ENCODE results near the gene OR4S2. TPM values are rescaled to one million over a fixed set of nuclear protein-coding genes. Genes with fewer than 3 reads are reported as not detected.

Gene OR4S2
- not detected in 2 replicates for total RNA-seq (2014; rRNA removed; shearing (Covaris generic))

GRCh38 chr11:55648027-55648426, at the start of gene OR4S2:
TSS of gene OR4S2 (plus strand) at chr11:55648327. CDS start at chr11:55650904, 2,577 bp downstream.
- DNase-seq (ENCODE audit: low spot score), result no peak

- no peak for DNase-seq (ENCODE audit: low spot score)
Observed at GRCh38 chr11:55607545-55607944, 40.6 kb upstream of the OR4S2 start, which contains the start of gene OR4C11. TSS of gene OR4C11 (minus strand) at chr11:55607645. CDS start at chr11:55604373, 3,272 bp downstream.

- DNase-seq (ENCODE audit: low spot score), result no peak
Observed at GRCh38 chr11:55624531-55624930, 23.6 kb upstream of the OR4S2 start.

- no peak for DNase-seq (ENCODE audit: low spot score)
Observed at GRCh38 chr11:55634813-55635212, 13.3 kb upstream of the OR4S2 start, which contains the start of gene OR4P4. TSS of gene OR4P4 (plus strand) at chr11:55635113.

GRCh38 chr11:55652560-55652959, 4.4 kb downstream of the OR4S2 start:
- DNase-seq (ENCODE audit: low spot score), result no peak

GRCh38 chr11:55655096-55655495, 7.0 kb downstream of the OR4S2 start:
- DNase-seq (ENCODE audit: low spot score), result no peak

- DNase-seq (ENCODE audit: low spot score), result no peak
Observed at GRCh38 chr11:55658031-55658573, 10.0 kb downstream of the OR4S2 start.

GRCh38 chr11:55658608-55659007, 10.5 kb downstream of the OR4S2 start:
- DNase-seq (ENCODE audit: low spot score), result no peak

GRCh38 chr11:55661901-55662300, 13.8 kb downstream of the OR4S2 start, which contains the start of gene OR4C6:
TSS of gene OR4C6 (plus strand) at chr11:55662201. CDS start at chr11:55665167, 2,966 bp downstream.
- no peak for DNase-seq (ENCODE audit: low spot score)

- no peak for DNase-seq (ENCODE audit: low spot score)
Observed at GRCh38 chr11:55669376-55669775, 21.2 kb downstream of the OR4S2 start.

- no peak for DNase-seq (ENCODE audit: low spot score)
Observed at GRCh38 chr11:55673860-55674259, 25.7 kb downstream of the OR4S2 start.

GRCh38 chr11:55697817-55698216, 49.7 kb downstream of the OR4S2 start:
- DNase-seq (ENCODE audit: low spot score), result no peak

GRCh38 chr11:55701429-55701828, 53.3 kb downstream of the OR4S2 start:
- no peak for DNase-seq (ENCODE audit: low spot score)

Other genes starting within 250 kb of the OR4S2 start
- not detected in 2 replicates for gene OR4C15, start 93.9 kb upstream of the OR4S2 start, total RNA-seq (2014; rRNA removed; shearing (Covaris generic))
- gene OR4C16, start 76.2 kb upstream of the OR4S2 start, total RNA-seq (2014; rRNA removed; shearing (Covaris generic)), result not detected in 2 replicates
- gene OR4C11, start 40.7 kb upstream of the OR4S2 start, total RNA-seq (2014; rRNA removed; shearing (Covaris generic)), result not detected in 2 replicates
- gene OR4P4, start 13.2 kb upstream of the OR4S2 start, total RNA-seq (2014; rRNA removed; shearing (Covaris generic)), result not detected in 2 replicates
- not detected in 2 replicates for gene OR4C6, start 13.9 kb downstream of the OR4S2 start, total RNA-seq (2014; rRNA removed; shearing (Covaris generic))
- gene OR5D13, start 125.1 kb downstream of the OR4S2 start, total RNA-seq (2014; rRNA removed; shearing (Covaris generic)), result not detected in 2 replicates
- not detected in 2 replicates for gene OR5D14, start 147.2 kb downstream of the OR4S2 start, total RNA-seq (2014; rRNA removed; shearing (Covaris generic))
- gene OR5L1, start 163.0 kb downstream of the OR4S2 start, total RNA-seq (2014; rRNA removed; shearing (Covaris generic)), result not detected in 2 replicates
- not detected in 2 replicates for gene OR5D18, start 171.3 kb downstream of the OR4S2 start, total RNA-seq (2014; rRNA removed; shearing (Covaris generic))
- gene OR5L2, start 178.9 kb downstream of the OR4S2 start, total RNA-seq (2014; rRNA removed; shearing (Covaris generic)), result not detected in 2 replicates
- gene OR5D16, start 190.4 kb downstream of the OR4S2 start, total RNA-seq (2014; rRNA removed; shearing (Covaris generic)), result not detected in 2 replicates
- not detected in 2 replicates for gene TRIM51, start 235.0 kb downstream of the OR4S2 start, total RNA-seq (2014; rRNA removed; shearing (Covaris generic))

Measured in HT-29 (cell line).